Sigmoid colon (tissue), 7 donors: ENCODE data around the gene ZNF346. TPM values are rescaled to one million over a fixed set of nuclear protein-coding genes. Genes with fewer than 3 reads are reported as not detected.

Source experiments
- DNase-seq: peaks from one replicate; pipeline ENCODE4 v3.0.0-alpha.2; 2019
- H3K27ac ChIP-seq, 4 donors: fragments of 200-600 bp; sonication (generic); one replicate each; pipeline ENCODE4 v1.5.1; 2016 to 2019; ENCODE audit warnings: mild to moderate bottlenecking in 1 of 4
- H3K27me3 ChIP-seq, 3 donors: fragments of 200-600 bp; sonication (generic); one replicate each; pipeline ENCODE4 v1.5.1; 2019; ENCODE audit warnings: mild to moderate bottlenecking in 1 of 3
- H3K36me3 ChIP-seq, 4 donors: fragments of 200-600 bp; sonication (generic); one replicate each; pipeline ENCODE4 v1.5.1; 2016 to 2019
- H3K4me1 ChIP-seq, 4 donors: fragments of 200-600 bp; sonication (generic); one replicate each; pipeline ENCODE4 v1.5.1; 2017 to 2019
- H3K4me3 ChIP-seq, 4 donors: fragments of 200-600 bp; sonication (generic); one replicate each; pipeline ENCODE4 v1.5.1; 2017 to 2019; ENCODE audit warnings: mild to moderate bottlenecking in 2 of 4, moderate library complexity in 1 of 4
- H3K9me3 ChIP-seq, 4 donors: fragments of 200-600 bp in 3 of 4; sonication (generic) in 3 of 4; one replicate each; pipeline versions ENCODE4 v1.5.1 to v1.6.1; 2013 to 2019
- CTCF ChIP-seq, 4 experiments: fragments of 450-650 bp in 3 of 4; fragments of 200-600 bp in 1 of 4; IDR thresholded peaks; one replicate each; pipeline ENCODE4 v1.5.1; 2016 to 2019; ENCODE audit warnings: antibody characterized with exemption in 4 of 4, mild to moderate bottlenecking in 3 of 4, moderate library complexity in 2 of 4
- EP300 ChIP-seq, 4 donors: sonication (generic); formaldehyde crosslinking; IDR thresholded peaks; one replicate each; pipeline ENCODE4 v1.6.1; 2017; ENCODE audit warnings: antibody characterized with exemption in 4 of 4
- POLR2A ChIP-seq, 2 donors: fragments of 450-650 bp; IDR thresholded peaks; one replicate each; pipeline ENCODE4 v1.6.1; 2016; ENCODE audit warnings: antibody characterized with exemption in 2 of 2, mild to moderate bottlenecking in 2 of 2, moderate library complexity in 2 of 2
- POLR2AphosphoS5 ChIP-seq, 4 donors: sonication (generic); formaldehyde crosslinking; IDR thresholded peaks; one replicate each; pipeline ENCODE4 v1.6.1; 2017; ENCODE audit warnings: antibody characterized with exemption in 4 of 4
- WGBS, 2 donors: extraction: QIAGEN DNeasy Blood & Tissue Kit; methylation state at CpG; one replicate each; pipeline ENCODE4 v1.1.7; 2013; 5-methylcytosine and 5-hydroxymethylcytosine counted together
- intact Hi-C: fragments of 100-400 bp; cut with DNase I; formaldehyde crosslinking; loops from one replicate; pipeline ENCODE4 v1.15.1; 2023
- polyA plus RNA-seq, 3 donors: library from polyadenylated mRNA; stranded (reverse); fragments of 200-250 nt; gene quantifications; one replicate each; pipeline ENCODE4 v1.2.3, GENCODE V29; 2013
- total RNA-seq, 4 donors: library from RNA; depleted of rRNA; stranded (reverse); fragments of >200 nt; gene quantifications; one replicate each; pipeline ENCODE4 v1.1.0, GENCODE V29; 2016
- donor health status: healthy with polysubstance abuse.
- donor health status: Bipolar disorder and iron deficiency.
- donor health status: healthy.

ZNF346 gene
- total and polyA plus RNA-seq, 7 donors, result 3.0 to 21.9 (median 12.5) TPM

GRCh38 chr5:177079606-177080005, 57.1 kb downstream of the ZNF346 start:
- TF ChIP-seq EP300 (IDR thresholded peaks at IDR 0.05) (no peak), CTCF (IDR thresholded peaks at IDR 0.05) (no peak), POLR2A (IDR thresholded peaks at IDR 0.05) (no peak), POLR2AphosphoS5 (IDR thresholded peaks at IDR 0.05) (no peak)
- intact Hi-C loops, result no loop called here
- WGBS, 2 donors, result 78 to 90% methylated on average over 9 of the region's 9 CpGs

GRCh38 chr5:177080265-177080664, 57.8 kb downstream of the ZNF346 start:
- Histone ChIP-seq H3K27me3 (peaks cover 0 to 22% (median 0%) of the 10 kb centered on the region in 3 donors), H3K36me3 (no peaks in the 10 kb centered on the region), H3K9me3 (no peaks in the 10 kb centered on the region), H3K27ac (no peak overlapping the region), H3K4me3 (no peak overlapping the region), H3K4me1 (no peaks in the 10 kb centered on the region)
- no peak for DNase-seq
- intact Hi-C loops, result no loop called here
- 79 to 93% methylated on average over 5 of the region's 5 CpGs for WGBS, 2 donors
- TF ChIP-seq CTCF (IDR thresholded peaks at IDR 0.05), result no peak
- no peak for TF ChIP-seq POLR2AphosphoS5 (IDR thresholded peaks at IDR 0.05)
- TF ChIP-seq EP300 (IDR thresholded peaks at IDR 0.05), result no peak
- no peak for TF ChIP-seq POLR2A (IDR thresholded peaks at IDR 0.05)

More at GRCh38 chr5:177079606-177080005, 57.1 kb downstream of the ZNF346 start:
- Histone ChIP-seq H3K27me3 (peaks cover 0 to 21% (median 0%) of the 10 kb centered on the region in 3 donors), H3K4me1 (no peaks in the 10 kb centered on the region), H3K4me3 (no peak overlapping the region), H3K36me3 (no peaks in the 10 kb centered on the region), H3K27ac (no peak overlapping the region), H3K9me3 (no peaks in the 10 kb centered on the region)
- no peak for DNase-seq

- WGBS, 2 donors, result 89 to 90% methylated on average over 10 of the region's 10 CpGs
- Histone ChIP-seq H3K36me3 (no peaks in the 10 kb centered on the region), H3K4me3 (no peak overlapping the region), H3K27me3 (peaks cover 0 to 26% (median 3%) of the 10 kb centered on the region in 3 donors), H3K9me3 (no peaks in the 10 kb centered on the region), H3K27ac (no peak overlapping the region), H3K4me1 (peaks cover 0 to 8% (median 4%) of the 10 kb centered on the region in 4 donors)
- DNase-seq, result no peak
- intact Hi-C loops, result no loop called here
- TF ChIP-seq EP300 (IDR thresholded peaks at IDR 0.05), result no peak
- no peak for TF ChIP-seq POLR2A (IDR thresholded peaks at IDR 0.05)
- TF ChIP-seq CTCF (IDR thresholded peaks at IDR 0.05), result no peak
- no peak for TF ChIP-seq POLR2AphosphoS5 (IDR thresholded peaks at IDR 0.05)
Measured at GRCh38 chr5:177081859-177082258, 59.4 kb downstream of the ZNF346 start.

- WGBS, 2 donors, result 75 to 80% methylated on average over 4 of the region's 4 CpGs
- H3K4me3 ChIP-seq, result no peak overlapping the region
- no peak overlapping the region for H3K27ac ChIP-seq
Measured at GRCh38 chr5:177083357-177083756, 60.9 kb downstream of the ZNF346 start.

More at GRCh38 chr5:177083357-177083756, 60.9 kb downstream of the ZNF346 start:
- Histone ChIP-seq H3K27me3 (peaks cover 0 to 39% (median 17%) of the 10 kb centered on the region in 3 donors), H3K36me3 (no peaks in the 10 kb centered on the region), H3K4me1 (peaks cover 0 to 16% (median 13%) of the 10 kb centered on the region in 4 donors), H3K9me3 (no peaks in the 10 kb centered on the region)
- TF ChIP-seq EP300 (IDR thresholded peaks at IDR 0.05) (no peak), CTCF (IDR thresholded peaks at IDR 0.05) (no peak), POLR2A (IDR thresholded peaks at IDR 0.05) (no peak), POLR2AphosphoS5 (IDR thresholded peaks at IDR 0.05) (no peak)
- intact Hi-C loops, result no loop called here
- no peak for DNase-seq
